ENCODE results near the gene NOS1. TPM values are rescaled to one million over a fixed set of nuclear protein-coding genes. Genes with fewer than 3 reads are reported as not detected.

NOS1 gene
- total and polyA plus RNA-seq, 2 experiments from 2014 or later, result 0.63 to 3.0 TPM

- Histone ChIP-seq H3K9me2 (ENCODE audit: insufficient read depth) (no peaks in the 10 kb centered on the region), H3K4me3 (no peak overlapping the region), H3K27ac (ENCODE audit: low read depth) (no peak overlapping the region), H3K79me2 (replicated peaks; ENCODE audit: insufficient read depth) (no peaks in the 10 kb centered on the region), H2AFZ (no peak overlapping the region), H3K4me2 (no peak overlapping the region), H3K4me1 (ENCODE audit: insufficient read depth) (no peaks in the 10 kb centered on the region), H3F3A (replicated peaks; ENCODE audit: low read depth) (no peaks in the 10 kb centered on the region), H4K20me1 (replicated peaks; ENCODE audit: insufficient read depth) (no peaks in the 10 kb centered on the region), H3K27me3 (ENCODE audit: insufficient read depth) (no peaks in the 10 kb centered on the region), H3K36me3 (ENCODE audit: insufficient read depth) (no peaks in the 10 kb centered on the region)
- no peak overlapping the region for H3K4me3 Mint-ChIP-seq
- no peaks in the 10 kb centered on the region for H3K4me1 Mint-ChIP-seq
- no peak overlapping the region for H3K27ac Mint-ChIP-seq
- no peaks in the 10 kb centered on the region for H3K9me3 Mint-ChIP-seq
- H3K27me3 Mint-ChIP-seq (ENCODE audit: insufficient read depth, low read depth, poor library complexity), result peaks cover 3% of the 10 kb centered on the region
- no peaks in the 10 kb centered on the region for H3K36me3 Mint-ChIP-seq (ENCODE audit: low read depth)
- TF ChIP-seq CTCF (conservative IDR thresholded peaks at IDR 0.05; ENCODE audit: low read depth in 2 of 2), result no peak
- TF ChIP-seq ETS1 (IDR thresholded peaks at IDR 0.05), result no peak
- no peak for TF ChIP-seq POLR2AphosphoS5 (IDR thresholded peaks at IDR 0.05; ENCODE audit: low read depth)
- TF ChIP-seq, protein P1, sequence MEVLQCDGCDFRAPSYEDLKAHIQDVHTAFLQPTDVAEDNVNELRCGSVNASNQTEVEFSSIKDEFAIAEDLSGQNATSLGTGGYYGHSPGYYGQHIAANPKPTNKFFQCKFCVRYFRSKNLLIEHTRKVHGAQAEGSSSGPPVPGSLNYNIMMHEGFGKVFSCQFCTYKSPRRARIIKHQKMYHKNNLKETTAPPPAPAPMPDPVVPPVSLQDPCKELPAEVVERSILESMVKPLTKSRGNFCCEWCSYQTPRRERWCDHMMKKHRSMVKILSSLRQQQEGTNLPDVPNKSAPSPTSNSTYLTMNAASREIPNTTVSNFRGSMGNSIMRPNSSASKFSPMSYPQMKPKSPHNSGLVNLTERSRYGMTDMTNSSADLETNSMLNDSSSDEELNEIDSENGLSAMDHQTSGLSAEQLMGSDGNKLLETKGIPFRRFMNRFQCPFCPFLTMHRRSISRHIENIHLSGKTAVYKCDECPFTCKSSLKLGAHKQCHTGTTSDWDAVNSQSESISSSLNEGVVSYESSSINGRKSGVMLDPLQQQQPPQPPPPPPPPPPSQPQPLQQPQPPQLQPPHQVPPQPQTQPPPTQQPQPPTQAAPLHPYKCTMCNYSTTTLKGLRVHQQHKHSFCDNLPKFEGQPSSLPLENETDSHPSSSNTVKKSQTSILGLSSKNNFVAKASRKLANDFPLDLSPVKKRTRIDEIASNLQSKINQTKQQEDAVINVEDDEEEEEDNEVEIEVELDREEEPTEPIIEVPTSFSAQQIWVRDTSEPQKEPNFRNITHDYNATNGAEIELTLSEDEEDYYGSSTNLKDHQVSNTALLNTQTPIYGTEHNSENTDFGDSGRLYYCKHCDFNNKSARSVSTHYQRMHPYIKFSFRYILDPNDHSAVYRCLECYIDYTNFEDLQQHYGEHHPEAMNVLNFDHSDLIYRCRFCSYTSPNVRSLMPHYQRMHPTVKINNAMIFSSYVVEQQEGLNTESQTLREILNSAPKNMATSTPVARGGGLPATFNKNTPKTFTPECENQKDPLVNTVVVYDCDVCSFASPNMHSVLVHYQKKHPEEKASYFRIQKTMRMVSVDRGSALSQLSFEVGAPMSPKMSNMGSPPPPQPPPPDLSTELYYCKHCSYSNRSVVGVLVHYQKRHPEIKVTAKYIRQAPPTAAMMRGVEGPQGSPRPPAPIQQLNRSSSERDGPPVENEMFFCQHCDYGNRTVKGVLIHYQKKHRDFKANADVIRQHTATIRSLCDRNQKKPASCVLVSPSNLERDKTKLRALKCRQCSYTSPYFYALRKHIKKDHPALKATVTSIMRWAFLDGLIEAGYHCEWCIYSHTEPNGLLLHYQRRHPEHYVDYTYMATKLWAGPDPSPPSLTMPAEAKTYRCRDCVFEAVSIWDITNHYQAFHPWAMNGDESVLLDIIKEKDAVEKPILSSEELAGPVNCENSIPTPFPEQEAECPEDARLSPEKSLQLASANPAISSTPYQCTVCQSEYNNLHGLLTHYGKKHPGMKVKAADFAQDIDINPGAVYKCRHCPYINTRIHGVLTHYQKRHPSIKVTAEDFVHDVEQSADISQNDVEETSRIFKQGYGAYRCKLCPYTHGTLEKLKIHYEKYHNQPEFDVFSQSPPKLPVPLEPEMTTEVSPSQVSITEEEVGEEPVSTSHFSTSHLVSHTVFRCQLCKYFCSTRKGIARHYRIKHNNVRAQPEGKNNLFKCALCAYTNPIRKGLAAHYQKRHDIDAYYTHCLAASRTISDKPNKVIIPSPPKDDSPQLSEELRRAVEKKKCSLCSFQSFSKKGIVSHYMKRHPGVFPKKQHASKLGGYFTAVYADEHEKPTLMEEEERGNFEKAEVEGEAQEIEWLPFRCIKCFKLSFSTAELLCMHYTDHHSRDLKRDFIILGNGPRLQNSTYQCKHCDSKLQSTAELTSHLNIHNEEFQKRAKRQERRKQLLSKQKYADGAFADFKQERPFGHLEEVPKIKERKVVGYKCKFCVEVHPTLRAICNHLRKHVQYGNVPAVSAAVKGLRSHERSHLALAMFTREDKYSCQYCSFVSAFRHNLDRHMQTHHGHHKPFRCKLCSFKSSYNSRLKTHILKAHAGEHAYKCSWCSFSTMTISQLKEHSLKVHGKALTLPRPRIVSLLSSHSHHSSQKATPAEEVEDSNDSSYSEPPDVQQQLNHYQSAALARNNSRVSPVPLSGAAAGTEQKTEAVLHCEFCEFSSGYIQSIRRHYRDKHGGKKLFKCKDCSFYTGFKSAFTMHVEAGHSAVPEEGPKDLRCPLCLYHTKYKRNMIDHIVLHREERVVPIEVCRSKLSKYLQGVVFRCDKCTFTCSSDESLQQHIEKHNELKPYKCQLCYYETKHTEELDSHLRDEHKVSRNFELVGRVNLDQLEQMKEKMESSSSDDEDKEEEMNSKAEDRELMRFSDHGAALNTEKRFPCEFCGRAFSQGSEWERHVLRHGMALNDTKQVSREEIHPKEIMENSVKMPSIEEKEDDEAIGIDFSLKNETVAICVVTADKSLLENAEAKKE (CRISPR knock-in tag; IDR thresholded peaks at IDR 0.05), result no peak
- ATAC-seq, result no peak
- no peak for DNase-seq (ENCODE audit: low spot score)
These were observed 39.0 kb downstream of the NOS1 start for GRCh38 chr12:117322428-117322827.
